Prostate gland (tissue), 2 donors: ENCODE measurements around the gene C1orf52. TPM values are rescaled to one million over a fixed set of nuclear protein-coding genes. Genes with fewer than 3 reads are reported as not detected.
A peak's percentile ranks its signal among the peaks of the same experiment; 100 is the strongest.
"Not testable (repeated sequence)": the region's sequence is repeated elsewhere in the genome, so short reads cannot be mapped to it uniquely, and the experiment has no call there.

ENCODE experiments used
- DNase-seq: peaks from one replicate; pipeline ENCODE4 v3.0.0-alpha.2; 2019; ENCODE audit warnings: low spot score
- H3K27ac ChIP-seq, 2 donors: fragments of 200-600 bp; sonication (generic); 2 replicates each; pipeline ENCODE4 v1.5.1; 2017 to 2019
- H3K27me3 ChIP-seq: fragments of 200-600 bp; sonication (generic); replicated peaks from 2 replicates; pipeline ENCODE4 v1.5.1; 2019; ENCODE audit not compliant: insufficient read depth
- H3K36me3 ChIP-seq, 2 donors: fragments of 200-600 bp; sonication (generic); 1 replicate in 1 of 2; 2 replicates in 1 of 2; pipeline versions ENCODE4 v1.5.1 to v1.8.1; 2017 to 2019
- H3K4me1 ChIP-seq: fragments of 200-600 bp; sonication (generic); replicated peaks from 2 replicates; pipeline ENCODE4 v1.5.1; 2019
- H3K4me3 ChIP-seq, 2 donors: fragments of 200-600 bp; sonication (generic); 2 replicates each; pipeline ENCODE4 v1.5.1; 2017 to 2019
- H3K9me3 ChIP-seq: fragments of 200-600 bp; sonication (generic); 2 replicates; pipeline ENCODE4 v1.5.1; 2017
- CTCF ChIP-seq, 4 experiments: fragments of 200-600 bp in 2 of 4; fragments of 450-650 bp in 2 of 4; sonication (generic) in 2 of 4; IDR thresholded peaks; 1 replicate in 3 of 4; 2 replicates in 1 of 4; pipeline ENCODE4 v1.5.1; 2016 to 2019; ENCODE audit warnings: antibody characterized with exemption in 4 of 4, mild to moderate bottlenecking in 2 of 4, moderate library complexity in 2 of 4
- POLR2A ChIP-seq: fragments of 450-650 bp; IDR thresholded peaks from one replicate; pipeline ENCODE4 v1.6.1; 2016; ENCODE audit warnings: antibody characterized with exemption, mild to moderate bottlenecking
- POLR2AphosphoS5 ChIP-seq: sonication (generic); formaldehyde crosslinking; IDR thresholded peaks from one replicate; pipeline ENCODE4 v1.6.1; 2017; ENCODE audit warnings: antibody characterized with exemption
- WGBS: methylation state at CpG from one replicate; pipeline ENCODE4 v1.1.5; 2018; 5-methylcytosine and 5-hydroxymethylcytosine counted together
- intact Hi-C: fragments of 100-400 bp; cut with DNase I; formaldehyde crosslinking; loops from one replicate; pipeline ENCODE4 v1.14.2; 2022
- total RNA-seq, 2 donors: library from RNA; depleted of rRNA; stranded (reverse); fragments of >200 nt; gene quantifications; one replicate each; pipeline ENCODE4 v1.1.0, GENCODE V29; 2016

C1orf52 gene
- total RNA-seq, 2 donors from 2014 or later, result 12.7 to 30.5 TPM

DNA sequence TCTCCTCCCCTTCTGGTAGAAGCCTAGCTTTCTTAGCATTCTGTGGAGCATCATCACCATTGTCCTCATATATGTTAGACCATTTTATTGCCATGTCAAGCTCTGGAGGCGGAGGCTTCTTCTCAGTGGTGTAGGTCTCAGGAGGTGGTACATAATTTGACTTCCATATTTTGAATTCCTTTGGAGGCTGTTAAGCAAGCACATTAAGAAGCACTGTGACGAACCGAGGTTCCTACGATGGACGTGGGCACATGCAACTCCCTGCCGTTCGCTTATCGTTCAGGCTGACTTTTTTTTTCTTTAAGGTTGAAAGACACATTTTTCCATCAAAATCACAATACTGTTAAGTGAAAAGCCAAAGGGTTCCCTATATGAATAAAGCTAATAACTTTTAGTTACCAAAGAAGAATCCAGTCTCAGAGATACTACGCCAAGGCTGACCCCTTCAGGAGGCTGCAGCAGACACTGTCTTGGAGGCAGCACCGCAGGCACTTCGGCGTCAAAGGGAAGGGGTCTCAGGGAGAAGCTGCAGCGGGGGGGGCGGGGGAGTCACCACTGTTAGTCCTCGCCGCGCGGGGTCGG, 835 bp downstream of the C1orf52 start:
- H3K36me3 ChIP-seq, result no peaks in the 10 kb centered on the region
- no peaks in the 10 kb centered on the region for H3K27me3 ChIP-seq
- DNase-seq, result no peak
- H3K4me1 ChIP-seq, result peaks cover 2% of the 10 kb centered on the region
- WGBS, result 4% methylated on average over 19 of the region's 19 CpGs
- H3K4me3 ChIP-seq, result peak overlapping the region; percentile 79 to 91
- TF ChIP-seq POLR2AphosphoS5, result no peak
- TF ChIP-seq POLR2A, result no peak
- TF ChIP-seq CTCF (IDR thresholded peaks at IDR 0.05), result no peak
- no peaks in the 10 kb centered on the region for H3K9me3 ChIP-seq
- peak overlapping the region; percentile 76 to 77 for H3K27ac ChIP-seq
- intact Hi-C loops, result loop anchor here (5.0 kb wide), 2 partner anchors 56 to 311 kb away; partner anchors contain the start of gene SYDE2

DNA sequence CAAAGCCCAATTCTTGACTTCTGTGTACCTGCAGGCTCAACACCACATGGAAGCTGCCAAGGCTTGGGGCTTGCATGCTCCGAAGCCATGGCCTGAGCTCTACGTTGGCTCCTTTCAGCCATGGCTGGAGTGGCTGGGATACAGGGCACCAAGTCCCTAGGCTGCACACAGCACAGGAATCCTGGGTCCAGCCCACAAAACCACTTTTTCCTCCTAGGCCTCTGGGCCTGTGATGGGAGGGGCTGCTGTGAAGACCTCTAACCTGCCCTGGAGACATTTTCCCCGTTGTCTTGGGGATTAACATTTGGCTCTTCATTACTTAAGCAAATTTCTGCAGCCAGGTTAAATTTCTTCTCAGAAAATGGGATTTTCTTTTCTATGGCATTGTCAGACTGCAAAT, 10.4 kb downstream of the C1orf52 start:
- WGBS, result 93% methylated on average over 2 of the region's 3 CpGs
- H3K36me3 ChIP-seq, H3K27me3 ChIP-seq, DNase-seq, H3K4me1 ChIP-seq, H3K4me3 ChIP-seq, intact Hi-C loops, H3K27ac ChIP-seq, H3K9me3 ChIP-seq: not testable (repeated sequence)

DNA sequence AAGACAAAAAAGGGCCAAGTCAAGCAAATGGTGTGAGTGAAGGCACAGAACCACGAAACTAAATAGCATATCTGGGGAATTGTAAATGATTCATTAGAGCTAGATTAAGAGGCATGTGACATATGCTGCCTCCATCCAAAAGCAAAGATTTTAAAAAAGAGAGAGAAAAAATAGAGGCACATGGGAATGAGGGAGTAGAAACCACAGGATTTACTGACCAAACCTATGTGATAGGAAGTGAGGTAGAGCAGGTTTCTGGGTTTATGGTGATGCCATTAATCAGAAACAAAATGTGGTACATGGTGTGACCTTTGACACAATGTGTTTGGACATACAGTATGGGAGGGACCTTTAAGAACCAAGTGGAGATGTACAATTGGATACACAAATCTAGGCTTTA, 13.6 kb downstream of the C1orf52 start:
- 80% methylated on average over 1 of the region's 1 CpG for WGBS
- intact Hi-C loops, result no loop called here
- TF ChIP-seq POLR2AphosphoS5 (no peak), CTCF (IDR thresholded peaks at IDR 0.05) (no peak)
- no peaks in the 10 kb centered on the region for H3K9me3 ChIP-seq
- DNase-seq, result no peak
- no peak overlapping the region for H3K27ac ChIP-seq
- H3K36me3 ChIP-seq, result no peaks in the 10 kb centered on the region
- no peaks in the 10 kb centered on the region for H3K27me3 ChIP-seq
- H3K4me1 ChIP-seq, result no peaks in the 10 kb centered on the region
- H3K4me3 ChIP-seq, result no peak overlapping the region

- TF ChIP-seq CTCF (IDR thresholded peaks at IDR 0.05) (no peak), POLR2A (no peak), POLR2AphosphoS5 (no peak)
- intact Hi-C loops, result no loop called here
- H3K9me3 ChIP-seq, result no peaks in the 10 kb centered on the region
- H3K36me3 ChIP-seq, result no peaks in the 10 kb centered on the region
- H3K27ac ChIP-seq, result peak overlapping the region in 1 of 2 donors; percentile 18
- H3K27me3 ChIP-seq, result no peaks in the 10 kb centered on the region
- DNase-seq, result no peak
- H3K4me1 ChIP-seq, result peaks cover 4% of the 10 kb centered on the region
- no peak overlapping the region for H3K4me3 ChIP-seq
- WGBS, result 41% methylated on average over 1 of the region's 1 CpG
These were observed 14.0 kb downstream of the C1orf52 start for GRCh38 chr1:85245456-85245855.

DNA sequence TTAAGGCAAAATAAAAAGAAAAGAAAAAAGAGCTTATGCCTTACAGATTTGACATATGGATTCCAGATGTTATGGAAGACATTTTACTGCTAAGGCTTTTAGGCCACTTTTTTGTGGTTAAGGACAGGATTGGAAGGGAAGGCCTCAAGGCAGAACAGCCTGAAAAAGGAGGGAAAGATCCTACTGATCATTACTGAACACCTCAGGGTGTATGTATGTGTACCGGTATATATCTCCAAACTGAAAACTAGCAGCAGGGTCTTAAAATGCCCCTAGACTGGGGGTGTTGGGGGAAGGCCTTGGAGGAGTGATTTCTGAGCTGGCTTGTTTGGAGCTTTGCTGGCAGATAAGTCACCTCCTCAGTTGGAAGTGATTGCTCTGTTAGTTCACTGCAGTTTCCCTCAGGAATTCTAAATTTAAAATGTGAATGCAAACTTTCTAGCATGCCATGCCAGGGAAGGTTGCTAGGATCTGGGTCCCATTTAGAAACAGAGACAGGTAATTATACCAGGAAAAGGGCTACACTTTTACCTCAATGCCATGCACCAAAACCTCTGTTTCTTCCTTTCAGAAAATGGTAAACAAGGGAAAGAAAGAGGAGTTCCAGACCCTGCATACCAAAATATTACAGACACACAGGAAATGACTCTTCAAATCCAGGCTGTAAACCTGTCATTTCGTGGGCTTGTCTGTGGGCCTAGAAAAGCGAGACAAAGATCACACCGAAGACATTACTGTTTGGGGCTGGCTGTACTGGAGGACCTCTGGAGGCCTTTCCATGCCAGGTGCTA, 15.0 kb downstream of the C1orf52 start:
- DNase-seq, result no peak
- 40% methylated on average over 4 of the region's 4 CpGs for WGBS
- H3K36me3 ChIP-seq, result no peaks in the 10 kb centered on the region
- no peaks in the 10 kb centered on the region for H3K9me3 ChIP-seq
- no peaks in the 10 kb centered on the region for H3K27me3 ChIP-seq
- intact Hi-C loops, result no loop called here
- no peak for TF ChIP-seq POLR2AphosphoS5
- no peak for TF ChIP-seq CTCF (IDR thresholded peaks at IDR 0.05)
- TF ChIP-seq POLR2A, result no peak
- no peak overlapping the region for H3K27ac ChIP-seq
- H3K4me3 ChIP-seq, result no peak overlapping the region
- peaks cover 8% of the 10 kb centered on the region for H3K4me1 ChIP-seq
